ENCODE measurements around the gene STK38.
"Not testable (repeated sequence)": the region's sequence is repeated elsewhere in the genome, so short reads cannot be mapped to it uniquely, and the experiment has no call there.

Gene STK38

DNA sequence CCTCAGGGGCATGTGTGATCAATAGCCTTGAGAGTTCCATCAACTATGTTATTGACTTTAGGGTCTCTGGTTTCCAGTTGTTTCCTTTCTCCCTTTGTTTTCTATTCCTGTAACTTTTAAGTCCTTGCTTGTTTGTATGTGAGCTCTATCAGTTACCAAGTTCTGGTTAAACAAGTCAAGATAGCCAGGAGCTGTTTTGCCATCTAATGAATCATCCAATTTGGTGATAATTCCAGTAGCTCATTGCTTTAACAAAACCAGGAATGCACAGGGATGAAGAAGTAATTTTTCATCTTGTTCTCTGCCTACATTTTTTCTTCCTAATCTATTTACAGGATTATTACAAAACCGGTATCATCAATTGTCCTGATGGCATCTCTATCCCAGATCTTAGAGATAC is 68.0 kb downstream of the STK38 start:
- DNase-seq: no peak

DNA sequence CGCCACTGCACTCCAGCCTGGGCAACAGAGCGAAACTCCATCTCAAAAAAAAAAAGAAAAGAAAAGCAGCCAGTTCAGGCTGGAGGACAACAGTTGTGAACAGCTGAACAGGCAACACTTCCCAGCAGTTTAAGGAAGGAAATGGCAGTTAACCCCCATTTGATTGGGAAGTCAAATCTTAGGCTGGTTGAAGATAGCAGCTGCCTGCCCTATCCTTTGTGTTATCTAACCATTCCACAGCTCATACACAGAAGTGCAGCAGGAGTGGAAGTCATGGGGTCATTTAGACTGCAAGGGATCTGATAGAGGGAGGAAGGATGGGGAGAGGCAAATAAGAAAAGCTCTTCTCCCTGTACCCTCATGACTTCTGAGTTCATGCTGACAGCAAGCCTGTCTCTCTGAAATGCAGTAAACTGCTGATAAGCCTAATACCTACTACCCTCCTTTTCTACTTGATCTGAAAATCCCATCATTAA is 69.2 kb downstream of the STK38 start:
- no peak for DNase-seq

DNA sequence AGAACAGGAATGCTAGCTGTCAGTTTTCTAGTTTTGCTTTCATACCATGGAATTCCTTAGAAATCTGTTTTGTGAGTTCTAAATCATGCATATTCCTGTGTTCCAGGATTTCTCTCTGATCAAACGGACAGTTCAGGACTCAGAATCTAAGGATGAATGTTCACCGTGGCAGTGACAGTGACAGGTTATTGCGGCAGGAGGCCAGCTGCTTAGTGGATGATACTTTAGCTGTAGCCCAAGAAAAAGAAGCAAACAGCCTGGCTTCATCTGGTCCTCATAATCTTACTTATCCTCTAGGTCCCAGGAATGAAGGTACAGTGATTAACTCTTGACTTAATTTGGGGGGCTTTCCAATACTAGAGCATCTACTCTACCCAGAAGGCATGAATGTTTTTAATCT is 77.3 kb downstream of the STK38 start:
- no peak for DNase-seq

DNA sequence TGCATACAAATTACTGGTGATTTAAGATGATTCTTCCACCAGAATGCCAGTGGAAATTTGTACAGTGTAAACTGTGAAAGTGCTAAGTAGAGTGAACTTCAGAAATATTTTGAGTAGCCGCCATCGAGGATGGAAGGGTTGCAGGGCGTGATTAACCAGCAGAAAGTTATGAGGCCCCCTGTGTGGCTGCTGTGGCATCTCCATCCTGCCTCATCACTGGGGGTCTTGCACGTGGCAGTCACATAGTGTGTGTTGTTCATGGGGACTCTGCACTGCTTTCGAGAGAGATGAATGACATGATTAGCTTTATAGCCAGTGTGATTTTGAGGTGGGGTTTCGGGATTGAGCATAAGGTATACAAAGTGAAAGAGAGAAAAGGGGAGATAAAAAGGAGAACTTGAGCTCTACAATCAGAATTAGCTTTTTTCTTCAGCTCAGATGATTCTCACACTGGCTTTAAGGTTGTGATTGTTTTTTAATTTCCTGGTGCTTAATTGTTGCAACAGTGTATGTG is 78.1 kb downstream of the STK38 start:
- no peak for DNase-seq

DNA sequence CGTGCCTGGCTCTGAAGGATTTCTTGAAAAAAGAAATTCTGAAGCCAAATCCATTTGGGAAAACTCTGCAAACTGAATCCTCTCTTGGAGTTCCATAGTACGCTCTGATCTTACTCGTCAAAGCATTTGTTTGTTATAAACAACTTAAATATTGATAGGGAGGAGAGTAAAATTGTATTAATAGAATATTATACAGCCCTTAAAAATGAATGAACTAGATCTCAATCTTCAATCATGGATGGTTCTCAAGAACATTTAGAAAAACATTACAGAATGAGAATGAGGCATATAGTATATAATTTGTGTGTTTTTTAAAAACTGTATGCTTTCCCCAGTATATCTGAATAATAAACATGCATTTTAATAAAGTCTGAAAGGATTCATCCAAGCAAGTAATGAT is 79.7 kb downstream of the STK38 start:
- DNase-seq: no peak

DNA sequence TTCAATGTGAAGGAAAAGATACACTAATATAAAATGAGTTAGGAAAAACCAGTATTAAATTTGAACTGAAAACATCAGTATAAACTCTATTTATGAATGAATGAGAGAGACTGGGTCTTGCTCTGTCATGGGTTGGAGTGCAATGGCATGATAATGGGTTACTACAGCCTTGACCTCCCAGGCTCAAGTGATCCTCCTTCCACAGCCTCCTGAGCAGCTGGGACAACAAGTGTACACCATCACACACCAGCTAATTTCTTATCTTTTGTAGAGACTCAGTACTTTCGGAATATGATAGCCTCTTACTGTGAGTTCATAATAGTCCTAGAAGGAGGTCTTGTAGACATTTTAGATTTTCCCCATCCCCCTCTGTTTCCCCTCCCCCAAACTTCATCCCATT is 83.0 kb downstream of the STK38 start:
- DNase-seq: no peak

DNA sequence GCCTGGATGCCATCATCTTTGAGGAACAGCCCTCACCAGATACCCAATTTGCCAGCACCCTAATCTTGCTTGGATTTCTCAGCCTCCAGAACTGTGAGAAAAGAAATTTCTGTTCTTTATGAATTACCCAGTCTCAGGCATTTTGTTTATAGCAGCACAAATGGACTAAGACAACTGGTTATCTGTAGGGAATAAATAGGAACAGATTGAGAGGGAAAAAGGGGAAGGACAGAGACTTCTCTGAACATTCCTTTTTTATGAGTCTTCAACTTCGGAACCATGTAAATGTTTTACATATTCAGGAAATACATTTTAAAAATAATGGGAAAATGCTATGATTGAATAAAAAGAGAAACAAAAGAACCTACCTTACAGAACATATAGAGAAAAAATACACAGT is 83.6 kb downstream of the STK38 start:
- DNase-seq: no peak

DNA sequence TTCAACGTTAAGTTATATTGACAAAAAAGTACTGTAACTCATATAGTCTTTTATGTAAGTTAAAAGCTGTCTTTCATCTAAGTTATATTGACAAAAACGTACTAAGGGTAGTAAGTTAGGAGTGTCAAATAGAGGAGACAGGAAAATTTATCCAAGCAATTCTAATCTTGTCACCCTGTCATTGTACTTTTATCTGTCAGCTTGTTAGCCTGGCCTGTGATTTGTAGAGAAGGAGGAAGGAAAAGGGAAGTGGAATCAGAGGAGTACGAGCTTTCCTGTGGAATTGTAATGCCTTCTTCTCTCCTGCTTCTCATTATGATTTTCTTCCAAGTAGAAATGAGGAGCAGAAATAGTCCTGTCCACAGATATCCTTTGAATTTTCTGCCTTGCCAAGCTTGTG is 85.6 kb downstream of the STK38 start:
- DNase-seq: no peak

DNA sequence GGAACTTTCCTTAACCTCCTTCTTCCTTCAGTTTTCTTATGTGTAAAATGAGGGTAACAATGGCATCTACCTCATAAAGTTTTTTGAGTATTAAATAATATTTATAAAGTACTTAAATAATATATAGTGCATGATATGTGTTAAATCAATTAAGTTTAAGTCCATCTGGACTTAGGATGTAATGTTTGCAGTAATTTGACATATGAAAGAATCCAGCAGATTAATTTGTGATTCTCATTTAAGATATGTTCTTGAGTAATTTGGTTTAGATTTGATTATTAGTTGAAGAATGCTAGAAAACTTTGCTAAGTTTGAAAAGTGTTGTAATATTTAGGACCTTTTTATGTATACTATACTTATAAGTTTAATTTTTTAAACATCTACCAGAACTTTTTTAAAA is 86.4 kb downstream of the STK38 start:
- DNase-seq: no peak

DNA sequence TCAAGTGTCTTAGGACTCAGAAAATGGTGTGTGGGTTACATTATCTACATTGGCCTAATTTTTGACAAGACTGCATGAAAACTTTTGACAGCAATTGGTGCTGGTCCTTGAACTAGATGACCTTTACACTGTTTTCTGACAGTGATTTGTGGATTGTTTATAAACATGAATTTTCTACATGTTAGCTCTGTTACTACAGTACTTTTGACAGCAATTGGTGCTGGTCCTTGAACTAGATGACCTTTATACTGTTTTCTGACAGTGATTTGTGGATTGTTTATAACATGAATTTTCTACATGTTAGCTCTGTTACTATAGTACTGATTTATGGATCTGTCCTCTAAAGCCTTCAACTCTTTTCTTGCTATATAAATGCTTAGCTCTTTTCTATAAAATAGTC is 87.8 kb downstream of the STK38 start:
- no peak for DNase-seq

DNA sequence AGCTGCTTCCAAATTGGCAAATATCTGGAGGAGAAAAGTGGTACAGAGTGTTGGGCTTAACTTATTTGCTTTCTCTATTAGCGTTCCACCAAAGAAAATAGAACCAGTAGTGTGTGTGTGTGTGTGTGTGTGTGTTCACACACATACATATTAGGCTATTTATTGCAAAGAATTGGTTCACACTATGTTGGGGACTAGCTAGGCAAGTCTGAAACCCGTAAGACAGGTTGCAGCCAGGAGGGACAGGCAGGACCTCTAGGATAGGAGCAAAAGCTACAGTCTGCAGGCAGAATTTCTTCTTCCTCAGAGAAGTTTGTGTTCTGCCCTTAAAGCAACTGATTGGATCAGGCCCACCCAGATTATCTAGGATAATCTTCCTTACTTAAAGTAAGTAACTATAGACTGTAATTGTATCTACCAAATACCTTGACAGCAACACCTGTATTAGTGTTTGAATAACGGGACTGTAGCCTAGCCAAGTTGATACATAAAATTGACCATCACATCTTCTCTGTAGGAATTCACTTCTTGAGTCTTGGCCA is 91.7 kb downstream of the STK38 start:
- DNase-seq: no peak

DNA sequence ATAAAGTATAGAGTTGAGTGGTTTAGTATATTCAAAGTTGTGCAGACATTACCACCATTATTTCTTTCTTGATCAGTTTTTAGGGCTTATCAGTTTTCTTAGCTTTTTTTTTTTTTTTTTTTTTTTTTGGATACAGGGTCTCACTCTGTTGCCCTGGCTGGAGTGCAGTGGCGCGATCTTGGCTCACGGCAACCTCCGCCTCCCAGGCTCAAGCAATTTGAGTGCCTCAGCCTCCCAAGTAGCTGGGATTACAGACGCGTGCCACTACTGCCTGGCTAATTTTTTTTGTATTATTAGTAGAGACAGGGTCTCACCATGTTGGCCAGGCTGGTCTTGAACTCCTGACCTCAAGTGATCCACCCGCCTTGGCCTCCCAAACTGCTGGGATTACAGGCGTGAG is 94.4 kb downstream of the STK38 start:
- DNase-seq: not testable (repeated sequence)

DNA sequence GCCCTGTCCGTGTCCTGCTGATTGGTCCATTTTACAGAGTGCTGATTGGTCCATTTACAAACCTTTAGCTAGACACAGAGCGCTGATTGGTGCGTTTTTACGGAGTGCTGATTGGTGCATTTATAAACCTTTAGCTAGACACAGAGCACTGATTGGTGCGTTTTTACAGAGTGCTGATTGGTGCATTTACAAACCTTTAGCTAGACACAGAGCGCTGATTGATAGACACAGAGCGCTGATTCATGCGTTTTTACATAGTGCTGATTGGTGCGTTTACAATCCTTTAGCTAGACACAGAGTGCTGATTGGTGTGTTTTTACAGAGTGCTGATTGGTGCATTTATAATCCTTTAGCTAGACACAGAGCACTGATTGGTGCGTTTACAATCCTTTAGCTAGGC is 98.1 kb downstream of the STK38 start:
- not testable (repeated sequence) for DNase-seq

DNA sequence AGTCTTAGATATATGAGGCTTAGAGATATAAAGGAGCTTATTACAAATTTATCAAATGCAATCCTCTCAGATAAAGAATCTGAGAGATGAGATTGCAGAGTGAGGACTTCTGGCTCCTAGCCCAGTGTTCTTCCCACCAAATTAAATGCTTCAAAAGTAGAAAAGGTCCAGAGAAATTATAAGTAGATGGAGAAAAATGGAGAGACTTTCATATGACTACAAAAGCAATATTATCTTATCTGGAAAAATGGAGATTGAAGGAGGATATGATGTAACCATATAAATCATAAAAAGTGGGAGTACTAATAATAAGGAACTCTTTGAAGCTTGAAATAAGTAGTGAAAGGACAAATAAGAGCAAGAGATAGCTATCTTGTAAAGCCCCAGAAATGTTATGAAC is 101.7 kb downstream of the STK38 start:
- no peak for DNase-seq

DNA sequence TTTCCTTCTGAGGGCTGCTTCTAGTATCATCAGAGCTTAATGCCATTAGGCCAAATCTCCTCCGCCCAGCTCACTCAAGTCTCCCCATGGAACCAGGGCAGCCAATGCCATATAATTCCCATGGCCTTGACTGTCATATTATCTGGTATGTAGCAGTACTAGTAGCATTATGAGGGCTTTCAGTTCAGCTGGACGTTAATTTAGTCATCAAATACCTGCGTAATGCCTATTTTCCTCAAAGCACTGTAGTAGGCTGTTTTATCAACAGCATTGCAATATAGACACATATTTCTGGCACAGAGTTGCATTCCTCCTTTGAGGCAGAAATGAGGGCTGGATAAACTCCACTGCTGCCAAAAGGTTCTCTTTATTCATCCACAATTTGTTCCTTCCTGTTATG is 102.8 kb downstream of the STK38 start:
- no peak for DNase-seq
